ENCODE results near the gene FAM114A1. TPM values are rescaled to one million over a fixed set of nuclear protein-coding genes. Genes with fewer than 3 reads are reported as not detected.

FAM114A1 gene
- total and polyA plus RNA-seq, 2 of the 8 experiments (the other 6 are each of a cell fraction or from before 2014, with no cell fraction given): 9.5 to 12.0 TPM

GRCh38 chr4:38948551-38948950 is 80.9 kb downstream of the FAM114A1 start:
- H2BK15ac ChIP-seq (ENCODE audit: low read length): no peak overlapping the region
- no peaks in the 10 kb centered on the region for H3K4me1 ChIP-seq (replicated peaks in 1 of 4; ENCODE audit: control insufficient read depth in 3 of 4, insufficient read depth in 4 of 4, low read length in 3 of 4)
- no peak for TF ChIP-seq CHD1 (IDR thresholded peaks at IDR 0.05; ENCODE audit: low read depth, low read length)
- TF ChIP-seq SRF (IDR thresholded peaks at IDR 0.05; ENCODE audit: low read depth, low read length): no peak
- no peak for TF ChIP-seq SIN3A (conservative IDR thresholded peaks at IDR 0.05 in 1 of 2, IDR thresholded peaks at IDR 0.05 in 1 of 2; ENCODE audit: low read depth in 1 of 2, low read length in 2 of 2)
- no peak for TF ChIP-seq SAP30 (IDR thresholded peaks at IDR 0.05; ENCODE audit: insufficient read depth, insufficient replicate concordance, low read length)
- TF ChIP-seq NANOG (IDR thresholded peaks at IDR 0.05; ENCODE audit: insufficient read depth, low read depth, low read length, poor library complexity, severe bottlenecking): no peak
- no peak for TF ChIP-seq TAF7 (optimal IDR thresholded peaks at IDR 0.05; ENCODE audit: borderline replicate concordance, low read depth, low read length)
- no peak for TF ChIP-seq CREB1 (IDR thresholded peaks at IDR 0.05)
- TF ChIP-seq SUZ12 (IDR thresholded peaks at IDR 0.05; ENCODE audit: low read length): no peak
- no peak for TF ChIP-seq POLR2AphosphoS5 (IDR thresholded peaks at IDR 0.05; ENCODE audit: low read depth, low read length)
- no peak for TF ChIP-seq MAX (IDR thresholded peaks at IDR 0.05)
- TF ChIP-seq GTF2F1 (IDR thresholded peaks at IDR 0.05; ENCODE audit: borderline replicate concordance, low read depth, low read length): no peak
- TF ChIP-seq E2F6 (IDR thresholded peaks at IDR 0.05): no peak

More at GRCh38 chr4:38948551-38948950, 80.9 kb downstream of the FAM114A1 start:
- Histone ChIP-seq H3K27ac (ENCODE audit: low read depth, low read length) (no peak overlapping the region), H3K4ac (replicated peaks; ENCODE audit: insufficient read length, low read depth, low read length) (no peak overlapping the region), H3K4me2 (ENCODE audit: insufficient read depth in 1 of 2, low read depth in 2 of 2, low read length in 2 of 2) (no peak overlapping the region), H3K56ac (replicated peaks; ENCODE audit: insufficient read length, low read depth, low read length) (no peak overlapping the region), H3K18ac (ENCODE audit: extremely low read depth, low read length) (no peak overlapping the region), H2AK5ac (ENCODE audit: low read depth, low read length) (no peak overlapping the region), H3K9ac (replicated peaks in 1 of 4; ENCODE audit: extremely low read depth in 1 of 4, low read depth in 3 of 4, low read length in 3 of 4) (no peak overlapping the region), H3K14ac (ENCODE audit: insufficient read length) (no peak overlapping the region), H2BK120ac (replicated peaks; ENCODE audit: low read depth, low read length) (no peak overlapping the region), H2BK12ac (ENCODE audit: low read depth, low read length) (no peak overlapping the region), H3K79me1 (ENCODE audit: low read depth, low read length) (no peaks in the 10 kb centered on the region), H2BK20ac (ENCODE audit: low read length) (no peak overlapping the region), H3K36me3 (ENCODE audit: control insufficient read depth in 2 of 4, insufficient read depth in 4 of 4, low read length in 3 of 4) (no peaks in the 10 kb centered on the region), H3K79me2 (ENCODE audit: control insufficient read depth in 1 of 2, insufficient read depth in 2 of 2, low read length in 2 of 2) (no peaks in the 10 kb centered on the region), H4K8ac (ENCODE audit: extremely low read depth, insufficient read depth, low read length) (no peak overlapping the region), H3K23me2 (ENCODE audit: low read depth, low read length) (no peaks in the 10 kb centered on the region), H2BK5ac (ENCODE audit: low read depth, low read length) (no peak overlapping the region), H2AFZ (ENCODE audit: low read length) (no peak overlapping the region), H3K9me3 (ENCODE audit: insufficient read depth in 2 of 2, low read depth in 1 of 2, low read length in 1 of 2) (no peaks in the 10 kb centered on the region), H3K27me3 (replicated peaks in 1 of 4; ENCODE audit: control insufficient read depth in 3 of 4, extremely low read depth in 1 of 4, insufficient read depth in 3 of 4, low read length in 3 of 4) (no peaks in the 10 kb centered on the region), H4K5ac (ENCODE audit: insufficient read length, low read depth, low read length) (no peak overlapping the region), H3K4me3 (ENCODE audit: extremely low read depth in 1 of 4, insufficient read depth in 2 of 4, low read depth in 3 of 4, low read length in 4 of 4) (no peak overlapping the region), H4K91ac (replicated peaks; ENCODE audit: insufficient read length, low read length) (no peak overlapping the region), H4K20me1 (replicated peaks in 1 of 2; ENCODE audit: control insufficient read depth in 1 of 2, insufficient read depth in 2 of 2, low read length in 2 of 2) (no peaks in the 10 kb centered on the region), H3K23ac (ENCODE audit: insufficient read length) (no peak overlapping the region)
- POLR2A ChIA-PET (ENCODE audit: partially characterized antibody): no interaction called here
- no peak for FAIRE-seq
- CTCF ChIA-PET (ENCODE audit: partially characterized antibody): interaction anchor here (0.7 to 1.5 kb wide), 8 partner anchors 30 to 189 kb away, joined by 3 to 4 read pairs (median 3); partner anchors contain the start of gene TLR10
- no peak for DNase-seq (ENCODE audit: low read depth in 1 of 2, low spot score in 2 of 2)
- 92% methylated on average over 2 of the region's 2 CpGs; no CpG with 5 or more reads in 1 of the 2 experiments for WGBS, 2 experiments (ENCODE audit: extremely low coverage in 1 of 2, insufficient coverage in 1 of 2, insufficient read length in 1 of 2, insufficient replicate concordance in 2 of 2, low coverage in 1 of 2, low lambda C conversion rate in 2 of 2, missing lambda C conversion rate in 1 of 2)

All from H1 (cell line).